Astrocyte (in vitro differentiated cells and primary cell): ENCODE measurements around the gene FTO.

Experiments used
- EZH2 ChIP-seq: IDR thresholded peaks from 2 replicates; pipeline ENCODE4 v1.6.1; 2012; ENCODE audit warnings: mild to moderate bottlenecking, low read length, inconsistent platforms; ENCODE audit not compliant: insufficient read depth
- TF ChIP-seq, protein P1 (sequence below): IDR thresholded peaks from 2 replicates; pipeline ENCODE4 v1.5.1; 2011; ENCODE audit warnings: low read depth, mild to moderate bottlenecking, inconsistent platforms, low read length, moderate library complexity; ENCODE audit not compliant: insufficient read depth

DNA sequence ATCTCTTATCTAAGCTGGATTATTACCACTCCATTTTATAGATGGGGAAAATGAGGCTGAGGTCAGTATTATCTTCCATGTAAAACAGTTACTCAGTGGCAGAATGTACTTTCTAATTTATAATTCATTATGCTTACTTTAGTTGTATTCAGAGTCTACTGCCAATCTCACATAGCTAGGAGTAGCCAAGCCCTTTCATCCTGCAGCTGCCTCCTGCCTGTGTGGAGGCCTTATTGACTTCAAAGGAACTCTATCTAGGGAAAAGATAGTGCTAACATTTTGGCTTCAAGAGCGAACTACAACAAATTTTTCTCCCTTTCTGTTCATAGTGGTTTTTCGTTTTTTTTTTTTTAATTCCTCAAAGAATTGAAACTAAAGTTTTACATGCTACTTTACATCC is 13.2 kb upstream of the FTO start:
- no peak for TF ChIP-seq EZH2
- TF ChIP-seq, protein P1, sequence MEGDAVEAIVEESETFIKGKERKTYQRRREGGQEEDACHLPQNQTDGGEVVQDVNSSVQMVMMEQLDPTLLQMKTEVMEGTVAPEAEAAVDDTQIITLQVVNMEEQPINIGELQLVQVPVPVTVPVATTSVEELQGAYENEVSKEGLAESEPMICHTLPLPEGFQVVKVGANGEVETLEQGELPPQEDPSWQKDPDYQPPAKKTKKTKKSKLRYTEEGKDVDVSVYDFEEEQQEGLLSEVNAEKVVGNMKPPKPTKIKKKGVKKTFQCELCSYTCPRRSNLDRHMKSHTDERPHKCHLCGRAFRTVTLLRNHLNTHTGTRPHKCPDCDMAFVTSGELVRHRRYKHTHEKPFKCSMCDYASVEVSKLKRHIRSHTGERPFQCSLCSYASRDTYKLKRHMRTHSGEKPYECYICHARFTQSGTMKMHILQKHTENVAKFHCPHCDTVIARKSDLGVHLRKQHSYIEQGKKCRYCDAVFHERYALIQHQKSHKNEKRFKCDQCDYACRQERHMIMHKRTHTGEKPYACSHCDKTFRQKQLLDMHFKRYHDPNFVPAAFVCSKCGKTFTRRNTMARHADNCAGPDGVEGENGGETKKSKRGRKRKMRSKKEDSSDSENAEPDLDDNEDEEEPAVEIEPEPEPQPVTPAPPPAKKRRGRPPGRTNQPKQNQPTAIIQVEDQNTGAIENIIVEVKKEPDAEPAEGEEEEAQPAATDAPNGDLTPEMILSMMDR, result no peak
